IMR-90 (cell line): ENCODE measurements around the gene DOCK1.

Experiments used
- BHLHE40 ChIP-seq: fragments of 150-350 bp; IDR thresholded peaks from 2 replicates; pipeline ENCODE4 v1.6.1; 2016; ENCODE audit warnings: mild to moderate bottlenecking, low read depth, low read length
- ELK1 ChIP-seq: fragments of 150-350 bp; IDR thresholded peaks from 2 replicates; pipeline ENCODE4 v1.6.1; 2016; ENCODE audit warnings: low read depth, mild to moderate bottlenecking, low read length, moderate library complexity, borderline replicate concordance
- POLR2A ChIP-seq: IDR thresholded peaks from 2 replicates; pipeline ENCODE4 v1.6.1; 2012; ENCODE audit warnings: mild to moderate bottlenecking, low read depth, low read length
- RAD21 ChIP-seq: IDR thresholded peaks from 2 replicates; pipeline ENCODE4 v1.6.1; 2012; ENCODE audit warnings: low read length, improper control_type of control experiment
- TF ChIP-seq, protein P1 (sequence below): conservative IDR thresholded peaks from 2 replicates; pipeline ENCODE4 v1.5.1; 2012; ENCODE audit warnings: mild to moderate bottlenecking, low read depth, low read length, improper control_type of control experiment

GRCh38 chr10:127016331-127016730 lies 111.1 kb downstream of the DOCK1 start:
- TF ChIP-seq POLR2A (no peak), ELK1 (no peak), BHLHE40 (no peak), RAD21 (no peak)
- TF ChIP-seq, protein P1, sequence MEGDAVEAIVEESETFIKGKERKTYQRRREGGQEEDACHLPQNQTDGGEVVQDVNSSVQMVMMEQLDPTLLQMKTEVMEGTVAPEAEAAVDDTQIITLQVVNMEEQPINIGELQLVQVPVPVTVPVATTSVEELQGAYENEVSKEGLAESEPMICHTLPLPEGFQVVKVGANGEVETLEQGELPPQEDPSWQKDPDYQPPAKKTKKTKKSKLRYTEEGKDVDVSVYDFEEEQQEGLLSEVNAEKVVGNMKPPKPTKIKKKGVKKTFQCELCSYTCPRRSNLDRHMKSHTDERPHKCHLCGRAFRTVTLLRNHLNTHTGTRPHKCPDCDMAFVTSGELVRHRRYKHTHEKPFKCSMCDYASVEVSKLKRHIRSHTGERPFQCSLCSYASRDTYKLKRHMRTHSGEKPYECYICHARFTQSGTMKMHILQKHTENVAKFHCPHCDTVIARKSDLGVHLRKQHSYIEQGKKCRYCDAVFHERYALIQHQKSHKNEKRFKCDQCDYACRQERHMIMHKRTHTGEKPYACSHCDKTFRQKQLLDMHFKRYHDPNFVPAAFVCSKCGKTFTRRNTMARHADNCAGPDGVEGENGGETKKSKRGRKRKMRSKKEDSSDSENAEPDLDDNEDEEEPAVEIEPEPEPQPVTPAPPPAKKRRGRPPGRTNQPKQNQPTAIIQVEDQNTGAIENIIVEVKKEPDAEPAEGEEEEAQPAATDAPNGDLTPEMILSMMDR: no peak
